Measurements from ENCODE around the gene CD2. TPM values are rescaled to one million over a fixed set of nuclear protein-coding genes. Genes with fewer than 3 reads are reported as not detected.

CD2 gene
- total RNA-seq, 1 donor from 2014 or later = 8.3 TPM

- Histone ChIP-seq H3K9me3 (no peaks in the 10 kb centered on the region), H3K27ac (no peak overlapping the region), H3K36me3 (no peaks in the 10 kb centered on the region), H3K4me1 (peaks cover 22% of the 10 kb centered on the region), H3K27me3 (no peaks in the 10 kb centered on the region), H3K4me3 (no peak overlapping the region)
- DNase-seq (ENCODE audit: extremely low spot score in 2 of 2) = no peak
- intact Hi-C loops (cut with DNase I) = no loop called here
- TF ChIP-seq POLR2A (IDR thresholded peaks at IDR 0.05) = no peak
- no peak for TF ChIP-seq CTCF (IDR thresholded peaks at IDR 0.05)
- TF ChIP-seq POLR2AphosphoS5 (IDR thresholded peaks at IDR 0.05; ENCODE audit: insufficient read depth in 1 of 2, low read depth in 1 of 2) = no peak
These were observed 10.3 kb downstream of the CD2 start for GRCh38 chr1:116764466-116764898.

- no peaks in the 10 kb centered on the region for H3K9me3 ChIP-seq
- no peaks in the 10 kb centered on the region for H3K36me3 ChIP-seq
- no peaks in the 10 kb centered on the region for H3K27me3 ChIP-seq
- no peak for DNase-seq (ENCODE audit: extremely low spot score in 2 of 2)
- TF ChIP-seq POLR2AphosphoS5 (IDR thresholded peaks at IDR 0.05; ENCODE audit: insufficient read depth in 1 of 2, low read depth in 1 of 2) = no peak
- no peak for TF ChIP-seq CTCF (IDR thresholded peaks at IDR 0.05)
- no peak for TF ChIP-seq POLR2A (IDR thresholded peaks at IDR 0.05)
- H3K4me1 ChIP-seq = peaks cover 22% of the 10 kb centered on the region
- intact Hi-C loops (cut with DNase I) = no loop called here
- no peak overlapping the region for H3K27ac ChIP-seq
- H3K4me3 ChIP-seq = no peak overlapping the region
These were observed 11.0 kb downstream of the CD2 start for GRCh38 chr1:116764906-116765862.

- no peak for DNase-seq (ENCODE audit: extremely low spot score in 2 of 2)
- Histone ChIP-seq H3K4me1 (peaks cover 22% of the 10 kb centered on the region), H3K27me3 (no peaks in the 10 kb centered on the region), H3K9me3 (no peaks in the 10 kb centered on the region), H3K4me3 (no peak overlapping the region), H3K27ac (no peak overlapping the region), H3K36me3 (no peaks in the 10 kb centered on the region)
- TF ChIP-seq CTCF (IDR thresholded peaks at IDR 0.05) = no peak
- no peak for TF ChIP-seq POLR2A (IDR thresholded peaks at IDR 0.05)
- no peak for TF ChIP-seq POLR2AphosphoS5 (IDR thresholded peaks at IDR 0.05; ENCODE audit: insufficient read depth in 1 of 2, low read depth in 1 of 2)
- intact Hi-C loops (cut with DNase I) = no loop called here
These were observed 11.7 kb downstream of the CD2 start for GRCh38 chr1:116765962-116766361.

GRCh38 chr1:116766616-116767469, 12.6 kb downstream of the CD2 start:
- H3K9me3 ChIP-seq = no peaks in the 10 kb centered on the region
- TF ChIP-seq POLR2A (IDR thresholded peaks at IDR 0.05) (no peak), CTCF (IDR thresholded peaks at IDR 0.05) (no peak), POLR2AphosphoS5 (IDR thresholded peaks at IDR 0.05; ENCODE audit: insufficient read depth in 1 of 2, low read depth in 1 of 2) (no peak)
- H3K36me3 ChIP-seq = no peaks in the 10 kb centered on the region
- peaks cover 22% of the 10 kb centered on the region for H3K4me1 ChIP-seq
- no peak overlapping the region for H3K27ac ChIP-seq
- intact Hi-C loops (cut with DNase I) = no loop called here
- H3K4me3 ChIP-seq = no peak overlapping the region
- DNase-seq (ENCODE audit: extremely low spot score in 2 of 2) = no peak
- no peaks in the 10 kb centered on the region for H3K27me3 ChIP-seq
